A375 (cell line): ENCODE data around the gene ITK. TPM values are rescaled to one million over a fixed set of nuclear protein-coding genes. Genes with fewer than 3 reads are reported as not detected.

Experiments used
- total RNA-seq: library from RNA; depleted of rRNA; stranded (reverse); fragments of >200 nt; shearing (Covaris generic); gene quantifications from 2 replicates; pipeline ENCODE4 v1.2.3, GENCODE V29; 2014; rRNA removed

Gene ITK
- not detected in 2 replicates for total RNA-seq

GRCh38 chr5:157180374-157181264, at the start of gene ITK:
Gene ITK (plus strand): TSS chr5:157180840. CDS start chr5:157180978, 138 bp downstream.

DNA sequence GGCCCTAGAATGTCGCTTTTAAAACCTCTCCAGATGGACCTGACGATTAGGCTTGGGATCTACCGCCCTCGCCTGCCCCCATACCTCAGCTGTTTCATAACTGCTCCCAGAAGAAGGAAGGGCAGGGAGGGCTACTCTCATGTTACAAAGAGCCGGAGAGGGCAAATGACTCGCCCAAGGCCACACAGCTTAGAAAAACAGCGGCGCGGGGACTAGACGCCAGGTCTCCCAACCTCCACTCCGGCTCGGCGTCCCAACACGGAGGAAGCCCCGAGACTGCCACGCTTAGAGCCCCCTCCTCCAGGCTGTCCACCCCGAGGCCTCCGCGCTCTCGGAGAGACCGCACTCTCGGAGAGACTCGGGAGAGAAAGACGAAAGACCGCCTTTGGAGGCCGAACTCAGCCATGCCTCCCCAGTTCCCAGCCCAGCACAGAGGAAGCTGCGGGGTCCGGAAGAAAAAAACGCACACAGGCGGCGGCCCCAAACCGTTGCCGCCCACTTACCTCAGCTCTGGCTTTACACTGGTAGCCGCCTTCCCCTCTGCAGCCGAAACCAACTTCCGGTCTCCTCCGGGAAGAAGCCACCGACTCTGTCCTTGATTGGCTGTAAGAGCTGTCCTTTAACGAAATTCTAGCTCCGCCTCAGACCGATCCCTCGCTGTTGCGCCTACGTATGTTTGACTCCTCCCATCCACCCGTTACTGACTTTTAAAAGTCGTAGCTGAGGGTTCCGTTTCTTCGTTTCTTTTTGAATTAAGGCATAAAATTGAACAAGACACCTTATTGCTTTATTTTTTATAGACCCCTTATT, 38.1 kb upstream of the ITK start, which contains the start of gene MED7:
Gene MED7 (minus strand): TSS at position 549 of the 810 bp plus-strand sequence. CDS start 3,434 bp downstream, outside the sequence.

GRCh38 chr5:157166214-157167213, 14.1 kb upstream of the ITK start, which contains the start of gene GARIN3:
Gene GARIN3 (minus strand): TSS chr5:157166264. CDS start chr5:157166168, 96 bp downstream.

DNA sequence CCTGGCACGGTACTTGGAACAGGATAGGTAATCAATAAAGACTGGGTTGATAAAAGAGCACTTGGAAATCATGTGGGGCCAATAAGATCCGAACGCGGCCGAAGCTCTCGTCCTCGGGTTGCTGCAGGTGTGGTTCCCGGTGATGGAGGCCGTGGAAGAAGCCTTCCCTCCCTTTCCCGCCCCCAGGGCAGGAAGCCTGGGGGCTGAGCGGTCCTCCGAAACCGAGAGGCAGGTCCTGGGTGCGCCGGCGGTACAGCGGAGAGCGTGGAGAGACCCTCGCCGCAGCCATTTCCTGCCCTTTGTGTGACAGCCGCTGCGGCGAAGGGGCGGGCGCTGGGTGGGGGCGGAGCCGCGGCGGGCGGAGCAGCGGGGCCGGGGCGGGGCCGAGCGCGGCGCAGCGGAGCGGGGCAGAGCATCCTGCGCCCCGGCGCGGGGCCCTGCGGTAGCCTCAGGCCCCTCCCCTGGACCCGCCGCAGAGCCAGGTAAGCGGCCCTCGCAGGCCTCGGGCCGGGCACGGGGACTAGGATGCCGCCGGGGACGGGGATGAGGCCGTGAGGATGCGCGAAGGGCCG, 85.2 kb downstream of the ITK start, which contains the start of gene CYFIP2:
Gene CYFIP2 (plus strand): TSS at position 410 of the 572 bp plus-strand sequence. CDS start 19,239 bp downstream, outside the sequence.

Other genes with a start within 250 kb of the ITK start
- not detected in 2 replicates for gene TIMD4, start 217.6 kb upstream of the ITK start, total RNA-seq
- not detected in 2 replicates for gene HAVCR1, start 121.7 kb upstream of the ITK start, total RNA-seq
- 1.2 TPM in 1 of 2 replicates, not detected in the other for gene HAVCR2, start 71.8 kb upstream of the ITK start, total RNA-seq
- 6.1 and 7.6 TPM in 2 replicates for gene MED7, start 38.0 kb upstream of the ITK start, total RNA-seq
- not detected in 2 replicates for gene GARIN3, start 14.6 kb upstream of the ITK start, total RNA-seq
- gene CYFIP2, start 85.3 kb downstream of the ITK start, total RNA-seq, result 8.4 and 14.2 TPM in 2 replicates